Measurements from ENCODE around the gene GALNT9.

DNA sequence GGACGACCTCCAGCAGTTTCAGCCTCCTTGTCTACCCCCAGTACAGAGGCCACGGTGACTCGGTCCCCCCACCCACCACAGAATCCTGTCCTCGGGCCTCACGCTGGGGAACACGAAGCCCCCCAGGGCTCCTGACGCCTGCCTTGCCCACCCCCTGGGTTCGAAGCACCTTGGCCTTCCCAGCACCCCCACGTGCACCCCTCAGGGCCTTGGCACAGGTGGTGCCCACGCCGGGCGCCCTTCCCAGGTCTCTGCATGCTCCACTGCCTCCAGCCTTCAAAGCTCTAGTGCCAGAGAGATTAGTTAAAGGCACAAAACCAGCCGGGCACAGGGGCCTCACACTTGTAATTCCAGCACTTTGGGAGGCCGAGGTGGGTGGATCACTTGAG is 123.3 kb downstream of the GALNT9 start:
- TF ChIP-seq, protein P1, sequence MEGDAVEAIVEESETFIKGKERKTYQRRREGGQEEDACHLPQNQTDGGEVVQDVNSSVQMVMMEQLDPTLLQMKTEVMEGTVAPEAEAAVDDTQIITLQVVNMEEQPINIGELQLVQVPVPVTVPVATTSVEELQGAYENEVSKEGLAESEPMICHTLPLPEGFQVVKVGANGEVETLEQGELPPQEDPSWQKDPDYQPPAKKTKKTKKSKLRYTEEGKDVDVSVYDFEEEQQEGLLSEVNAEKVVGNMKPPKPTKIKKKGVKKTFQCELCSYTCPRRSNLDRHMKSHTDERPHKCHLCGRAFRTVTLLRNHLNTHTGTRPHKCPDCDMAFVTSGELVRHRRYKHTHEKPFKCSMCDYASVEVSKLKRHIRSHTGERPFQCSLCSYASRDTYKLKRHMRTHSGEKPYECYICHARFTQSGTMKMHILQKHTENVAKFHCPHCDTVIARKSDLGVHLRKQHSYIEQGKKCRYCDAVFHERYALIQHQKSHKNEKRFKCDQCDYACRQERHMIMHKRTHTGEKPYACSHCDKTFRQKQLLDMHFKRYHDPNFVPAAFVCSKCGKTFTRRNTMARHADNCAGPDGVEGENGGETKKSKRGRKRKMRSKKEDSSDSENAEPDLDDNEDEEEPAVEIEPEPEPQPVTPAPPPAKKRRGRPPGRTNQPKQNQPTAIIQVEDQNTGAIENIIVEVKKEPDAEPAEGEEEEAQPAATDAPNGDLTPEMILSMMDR (IDR thresholded peaks at IDR 0.05): no peak
- no peak for TF ChIP-seq EP300 (IDR thresholded peaks at IDR 0.05)

Data from tibial nerve (tissue), 4 donors.